Left ventricle myocardium superior (tissue), 1 donor: ENCODE data around the gene C2orf72. TPM values are rescaled to one million over a fixed set of nuclear protein-coding genes. Genes with fewer than 3 reads are reported as not detected.

ENCODE experiments used
- ATAC-seq: fragments of 200-7000 bp; cut with Tn5 transposase; one replicate; pipeline ENCODE4 v1.9.1; 2020; ENCODE audit warnings: mild to moderate bottlenecking, moderate library complexity
- DNase-seq: peaks from one replicate; pipeline ENCODE4 v3.0.0-alpha.2; 2020
- intact Hi-C: fragments of 100-400 bp; cut with micrococcal nuclease; formaldehyde crosslinking; loops from one replicate; pipeline ENCODE4 v1.11.0; 2022
- total RNA-seq: library from RNA; stranded (reverse); fragmentation: NEBNext Ultra II Directional; extraction: Animal tissue kit (Norgen Biotek cat#: 25700); gene quantifications from one replicate; pipeline ENCODE4 v1.2.1, GENCODE V29; 2021
- donor health status: DM: no; HTN: yes; CAD: no; lungs with severe emphysema.

The C2orf72 gene
- total RNA-seq, 1 donor from 2014 or later: 0.07 TPM

- DNase-seq: no peak
- intact Hi-C loops: no loop called here
- no peak for ATAC-seq
These were observed 1.4 kb downstream of the C2orf72 start for GRCh38 chr2:231038483-231039293.

- DNase-seq (no peak), ATAC-seq (no peak)
- intact Hi-C loops: no loop called here
These were observed 2.0 kb downstream of the C2orf72 start for GRCh38 chr2:231039294-231039664.

- no peak for ATAC-seq
- intact Hi-C loops: no loop called here
- DNase-seq: no peak
These were observed 2.6 kb downstream of the C2orf72 start for GRCh38 chr2:231039821-231040364.

- ATAC-seq (no peak), DNase-seq (no peak)
- intact Hi-C loops: no loop called here
These were observed 3.9 kb downstream of the C2orf72 start for GRCh38 chr2:231041061-231041689.

GRCh38 chr2:231043796-231044195 is 6.5 kb downstream of the C2orf72 start:
- DNase-seq (no peak), ATAC-seq (no peak)
- intact Hi-C loops: no loop called here

GRCh38 chr2:231046916-231047273 is 9.6 kb downstream of the C2orf72 start:
- ATAC-seq: no peak
- intact Hi-C loops: no loop called here
- no peak for DNase-seq

GRCh38 chr2:231047274-231047922 is 10.1 kb downstream of the C2orf72 start:
- DNase-seq (no peak), ATAC-seq (peak; percentile 26)
- intact Hi-C loops: no loop called here

GRCh38 chr2:231047923-231048915 is 10.9 kb downstream of the C2orf72 start:
- ATAC-seq (no peak), DNase-seq (no peak)
- intact Hi-C loops: no loop called here

- ATAC-seq (no peak), DNase-seq (no peak)
- intact Hi-C loops: no loop called here
These were observed 12.1 kb downstream of the C2orf72 start for GRCh38 chr2:231049286-231050017.

- ATAC-seq (no peak), DNase-seq (no peak)
- intact Hi-C loops: no loop called here
These were observed 12.9 kb downstream of the C2orf72 start for GRCh38 chr2:231050018-231050901.

- intact Hi-C loops: no loop called here
- no peak for DNase-seq
- ATAC-seq: no peak
These were observed 13.8 kb downstream of the C2orf72 start for GRCh38 chr2:231051116-231051515.

- peak; percentile 81 for ATAC-seq
- intact Hi-C loops: no loop called here
These were observed 15.4 kb downstream of the C2orf72 start for GRCh38 chr2:231052494-231053451.

GRCh38 chr2:231053846-231054245 is 16.5 kb downstream of the C2orf72 start:
- intact Hi-C loops: no loop called here
- ATAC-seq: no peak
- DNase-seq: no peak

More at GRCh38 chr2:231052494-231053451, 15.4 kb downstream of the C2orf72 start:
- peak; percentile 90 for DNase-seq

- ATAC-seq (peak; percentile 92), DNase-seq (peak; percentile 94)
- intact Hi-C loops: no loop called here
These were observed 19.4 kb downstream of the C2orf72 start, which contains the start of gene PSMD1 for GRCh38 chr2:231056453-231057416. TSS of gene PSMD1 (plus strand) at chr2:231056867. CDS start at chr2:231057026, 159 bp downstream.

GRCh38 chr2:231057590-231057989 is 20.3 kb downstream of the C2orf72 start:
- no peak for ATAC-seq
- no peak for DNase-seq
- intact Hi-C loops: no loop called here
